Measurements from ENCODE around the gene ALDH3B1.
"Not testable (repeated sequence)": the region's sequence is repeated elsewhere in the genome, so short reads cannot be mapped to it uniquely, and the experiment has no call there.

DNA sequence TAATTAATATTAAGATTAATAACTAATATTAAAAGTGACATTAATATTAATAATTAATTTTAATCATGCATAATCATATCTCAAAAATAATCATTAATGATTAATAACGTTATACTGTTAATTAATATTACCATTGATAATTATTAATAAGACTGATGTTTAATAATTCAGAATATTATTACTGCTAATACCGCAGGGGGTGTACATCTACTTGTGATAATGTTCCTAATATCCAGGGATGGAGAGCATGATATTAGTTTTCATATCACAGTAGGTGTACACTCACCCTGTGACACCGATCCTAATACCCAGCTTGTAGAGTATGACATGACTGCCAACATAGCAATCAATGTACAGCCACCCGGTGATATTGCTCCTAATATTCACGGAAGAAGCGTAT is 24.8 kb upstream of the ALDH3B1 start:
- TF ChIP-seq, protein P1, sequence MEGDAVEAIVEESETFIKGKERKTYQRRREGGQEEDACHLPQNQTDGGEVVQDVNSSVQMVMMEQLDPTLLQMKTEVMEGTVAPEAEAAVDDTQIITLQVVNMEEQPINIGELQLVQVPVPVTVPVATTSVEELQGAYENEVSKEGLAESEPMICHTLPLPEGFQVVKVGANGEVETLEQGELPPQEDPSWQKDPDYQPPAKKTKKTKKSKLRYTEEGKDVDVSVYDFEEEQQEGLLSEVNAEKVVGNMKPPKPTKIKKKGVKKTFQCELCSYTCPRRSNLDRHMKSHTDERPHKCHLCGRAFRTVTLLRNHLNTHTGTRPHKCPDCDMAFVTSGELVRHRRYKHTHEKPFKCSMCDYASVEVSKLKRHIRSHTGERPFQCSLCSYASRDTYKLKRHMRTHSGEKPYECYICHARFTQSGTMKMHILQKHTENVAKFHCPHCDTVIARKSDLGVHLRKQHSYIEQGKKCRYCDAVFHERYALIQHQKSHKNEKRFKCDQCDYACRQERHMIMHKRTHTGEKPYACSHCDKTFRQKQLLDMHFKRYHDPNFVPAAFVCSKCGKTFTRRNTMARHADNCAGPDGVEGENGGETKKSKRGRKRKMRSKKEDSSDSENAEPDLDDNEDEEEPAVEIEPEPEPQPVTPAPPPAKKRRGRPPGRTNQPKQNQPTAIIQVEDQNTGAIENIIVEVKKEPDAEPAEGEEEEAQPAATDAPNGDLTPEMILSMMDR (IDR thresholded peaks at IDR 0.05) = not testable (repeated sequence)
- TF ChIP-seq ZFX (IDR thresholded peaks at IDR 0.05; ENCODE audit: borderline replicate concordance) = not testable (repeated sequence)
